ENCODE data around the gene HEATR1. TPM values are rescaled to one million over a fixed set of nuclear protein-coding genes. Genes with fewer than 3 reads are reported as not detected.

HEATR1 gene
- total RNA-seq, 1 donor from 2014 or later: 54.9 TPM

DNA sequence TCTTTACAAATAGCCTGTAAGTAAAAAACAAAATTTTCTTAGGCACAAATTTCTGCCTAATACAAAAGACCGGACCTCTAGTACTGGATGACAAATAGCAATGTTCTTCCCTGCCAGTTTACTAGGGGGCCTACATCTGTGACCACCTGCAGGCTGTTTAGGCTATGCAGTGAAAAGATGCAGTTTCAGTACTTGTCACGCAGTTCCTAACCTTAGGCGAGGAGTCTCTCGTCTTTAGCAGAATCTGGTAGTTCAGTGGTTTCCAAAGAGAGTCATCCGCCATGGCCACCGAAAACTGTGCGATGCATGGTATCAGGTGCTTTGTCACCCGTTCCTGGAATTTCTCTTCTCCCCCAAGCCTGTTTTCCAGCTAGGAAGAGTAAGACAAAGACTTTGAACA lies 50.9 kb downstream of the HEATR1 start:
- Histone ChIP-seq H4K20me1 (ENCODE audit: low read depth) (no peaks in the 10 kb centered on the region), H3K9ac (no peak overlapping the region), H3K27ac (no peak overlapping the region), H3K4me1 (no peaks in the 10 kb centered on the region), H3K36me3 (peaks cover 34% of the 10 kb centered on the region), H3K9me3 (ENCODE audit: low read depth) (no peaks in the 10 kb centered on the region), H3K4me2 (no peak overlapping the region), H3F3A (ENCODE audit: low read depth) (no peaks in the 10 kb centered on the region), H2AFZ (replicated peaks) (no peak overlapping the region), H3K4me3 (no peak overlapping the region), H3K27me3 (no peaks in the 10 kb centered on the region), H3K79me2 (ENCODE audit: low read depth) (no peaks in the 10 kb centered on the region)
- H3K27me3 Mint-ChIP-seq (ENCODE audit: insufficient read depth, low read depth): no peaks in the 10 kb centered on the region
- no peaks in the 10 kb centered on the region for H3K4me1 Mint-ChIP-seq
- no peak overlapping the region for H3K4me3 Mint-ChIP-seq
- H3K27ac Mint-ChIP-seq: no peak overlapping the region
- TF ChIP-seq, protein P1, sequence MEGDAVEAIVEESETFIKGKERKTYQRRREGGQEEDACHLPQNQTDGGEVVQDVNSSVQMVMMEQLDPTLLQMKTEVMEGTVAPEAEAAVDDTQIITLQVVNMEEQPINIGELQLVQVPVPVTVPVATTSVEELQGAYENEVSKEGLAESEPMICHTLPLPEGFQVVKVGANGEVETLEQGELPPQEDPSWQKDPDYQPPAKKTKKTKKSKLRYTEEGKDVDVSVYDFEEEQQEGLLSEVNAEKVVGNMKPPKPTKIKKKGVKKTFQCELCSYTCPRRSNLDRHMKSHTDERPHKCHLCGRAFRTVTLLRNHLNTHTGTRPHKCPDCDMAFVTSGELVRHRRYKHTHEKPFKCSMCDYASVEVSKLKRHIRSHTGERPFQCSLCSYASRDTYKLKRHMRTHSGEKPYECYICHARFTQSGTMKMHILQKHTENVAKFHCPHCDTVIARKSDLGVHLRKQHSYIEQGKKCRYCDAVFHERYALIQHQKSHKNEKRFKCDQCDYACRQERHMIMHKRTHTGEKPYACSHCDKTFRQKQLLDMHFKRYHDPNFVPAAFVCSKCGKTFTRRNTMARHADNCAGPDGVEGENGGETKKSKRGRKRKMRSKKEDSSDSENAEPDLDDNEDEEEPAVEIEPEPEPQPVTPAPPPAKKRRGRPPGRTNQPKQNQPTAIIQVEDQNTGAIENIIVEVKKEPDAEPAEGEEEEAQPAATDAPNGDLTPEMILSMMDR (IDR thresholded peaks at IDR 0.05): no peak
- no peak for TF ChIP-seq EZH2phosphoT487 (IDR thresholded peaks at IDR 0.05)
- no peak for TF ChIP-seq EZH2 (IDR thresholded peaks at IDR 0.05)
- peaks cover 33% of the 10 kb centered on the region for H3K36me3 Mint-ChIP-seq
- H3K9me3 Mint-ChIP-seq: no peaks in the 10 kb centered on the region
- DNase-seq (ENCODE audit: low spot score): no peak

DNA sequence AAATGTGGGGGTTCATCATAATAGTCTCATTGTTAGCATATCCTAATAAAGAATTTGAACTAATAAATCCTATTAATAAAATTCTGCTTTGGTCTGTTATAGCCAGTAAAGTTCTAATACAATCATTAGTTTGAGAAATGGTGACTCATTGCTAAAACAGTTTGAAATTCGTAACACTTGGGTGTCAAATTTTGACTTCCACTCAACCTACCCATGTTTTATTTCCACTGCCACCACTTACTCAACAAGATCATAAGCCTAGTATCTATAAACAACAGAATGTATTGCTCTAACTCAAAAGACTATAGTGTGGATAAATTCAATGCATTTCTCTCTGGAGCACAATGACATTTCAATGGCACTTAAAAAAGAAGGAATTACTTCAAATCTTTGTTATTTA lies 51.4 kb downstream of the HEATR1 start:
- Mint-ChIP-seq H3K27ac (no peak overlapping the region), H3K9me3 (no peaks in the 10 kb centered on the region), H3K4me3 (no peak overlapping the region), H3K4me1 (no peaks in the 10 kb centered on the region), H3K27me3 (ENCODE audit: insufficient read depth, low read depth) (no peaks in the 10 kb centered on the region), H3K36me3 (peaks cover 33% of the 10 kb centered on the region)
- TF ChIP-seq, protein P1 (IDR thresholded peaks at IDR 0.05): no peak
- TF ChIP-seq EZH2phosphoT487 (IDR thresholded peaks at IDR 0.05) (no peak), EZH2 (IDR thresholded peaks at IDR 0.05) (no peak)
- H3K79me2 ChIP-seq (ENCODE audit: low read depth): no peaks in the 10 kb centered on the region
- H3K27ac ChIP-seq: no peak overlapping the region
- H4K20me1 ChIP-seq (ENCODE audit: low read depth): no peaks in the 10 kb centered on the region
- H3K36me3 ChIP-seq: peaks cover 34% of the 10 kb centered on the region
- no peaks in the 10 kb centered on the region for H3K9me3 ChIP-seq (ENCODE audit: low read depth)
- H3K4me3 ChIP-seq: no peak overlapping the region
- H3K4me1 ChIP-seq: no peaks in the 10 kb centered on the region
- no peak for DNase-seq (ENCODE audit: low spot score)
- H3K4me2 ChIP-seq: no peak overlapping the region
- H3F3A ChIP-seq (ENCODE audit: low read depth): no peaks in the 10 kb centered on the region
- no peaks in the 10 kb centered on the region for H3K27me3 ChIP-seq
- no peak overlapping the region for H2AFZ ChIP-seq (replicated peaks)
- H3K9ac ChIP-seq: no peak overlapping the region

DNA sequence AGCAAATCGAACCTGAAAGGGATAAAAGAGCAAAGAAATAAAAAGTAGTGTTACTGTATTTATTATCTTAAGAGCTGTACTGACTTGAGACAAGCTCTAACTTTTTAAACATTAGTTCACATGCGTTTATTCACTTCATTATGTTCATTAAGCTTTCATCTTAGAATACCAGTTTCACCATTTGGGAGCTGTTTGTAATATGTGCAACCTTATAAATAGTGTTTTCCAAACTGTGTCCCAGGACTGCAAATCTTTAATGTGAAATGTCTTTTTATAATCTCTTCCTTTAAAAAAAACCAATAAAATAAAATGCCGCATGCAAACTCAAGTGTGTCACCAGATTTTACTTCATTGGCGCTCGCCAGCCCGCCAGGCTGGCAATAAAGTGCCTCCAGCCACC lies 52.2 kb downstream of the HEATR1 start:
- H3K36me3 ChIP-seq: peaks cover 34% of the 10 kb centered on the region
- DNase-seq (ENCODE audit: low spot score): no peak
- Mint-ChIP-seq H3K36me3 (peaks cover 33% of the 10 kb centered on the region), H3K27ac (no peak overlapping the region), H3K9me3 (no peaks in the 10 kb centered on the region), H3K27me3 (ENCODE audit: insufficient read depth, low read depth) (no peaks in the 10 kb centered on the region), H3K4me1 (no peaks in the 10 kb centered on the region), H3K4me3 (no peak overlapping the region)
- no peak overlapping the region for H3K4me3 ChIP-seq
- no peak overlapping the region for H3K27ac ChIP-seq
- H3K4me1 ChIP-seq: no peaks in the 10 kb centered on the region
- no peak overlapping the region for H3K4me2 ChIP-seq
- H2AFZ ChIP-seq (replicated peaks): no peak overlapping the region
- no peaks in the 10 kb centered on the region for H3K27me3 ChIP-seq
- H3K9me3 ChIP-seq (ENCODE audit: low read depth): no peaks in the 10 kb centered on the region
- no peak overlapping the region for H3K9ac ChIP-seq
- no peaks in the 10 kb centered on the region for H3K79me2 ChIP-seq (ENCODE audit: low read depth)
- TF ChIP-seq EZH2phosphoT487 (IDR thresholded peaks at IDR 0.05) (no peak), EZH2 (IDR thresholded peaks at IDR 0.05) (no peak)
- TF ChIP-seq, protein P1 (IDR thresholded peaks at IDR 0.05): no peak
- no peaks in the 10 kb centered on the region for H4K20me1 ChIP-seq (ENCODE audit: low read depth)
- no peaks in the 10 kb centered on the region for H3F3A ChIP-seq (ENCODE audit: low read depth)

Data from neural progenitor cell (in vitro differentiated cells).